GM18909 (cell line): ENCODE data around the gene PRKCB.

Source experiments
- ATAC-seq: cut with Tn5 transposase; IDR thresholded peaks from one replicate; pipeline ENCODE4 v1.9.1; 2021; ENCODE audit warnings: mild to moderate bottlenecking; ENCODE audit not compliant: unreplicated experiment, poor library complexity

Gene PRKCB

DNA sequence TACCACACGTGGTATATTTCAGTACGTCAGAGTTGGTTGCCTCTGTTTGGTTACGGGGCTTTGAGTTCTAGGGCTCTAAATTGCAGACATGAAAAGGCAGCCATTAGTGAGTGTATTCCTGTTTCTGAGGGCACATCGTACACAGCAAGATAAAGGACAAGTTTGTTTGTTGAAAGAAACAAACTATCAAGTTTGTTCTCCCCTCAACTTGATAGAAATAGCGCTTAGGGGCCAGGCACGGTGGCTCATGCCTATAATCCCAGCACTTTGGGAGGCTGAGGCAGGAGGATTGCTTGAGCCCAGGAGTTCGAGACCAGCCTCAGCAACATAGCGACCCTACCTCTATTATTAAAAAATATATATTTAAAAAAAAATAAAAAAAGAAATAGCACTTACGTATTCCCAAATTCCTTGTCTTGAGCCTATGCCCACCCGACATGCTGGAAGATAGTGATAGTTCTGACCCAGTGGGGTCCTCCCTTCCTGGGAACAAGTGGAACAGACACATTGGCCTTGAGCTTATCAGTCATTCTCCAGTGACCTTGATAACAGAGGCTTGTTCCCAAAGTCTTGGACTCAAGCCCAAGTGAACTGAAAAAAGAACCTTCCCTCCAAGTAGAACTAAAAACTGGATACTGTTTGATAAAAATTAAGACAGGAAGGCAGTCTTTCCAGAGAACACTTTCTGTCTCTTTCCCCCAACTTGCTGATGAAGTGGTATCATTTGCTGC, 280.4 kb downstream of the PRKCB start:
- no peak for ATAC-seq

DNA sequence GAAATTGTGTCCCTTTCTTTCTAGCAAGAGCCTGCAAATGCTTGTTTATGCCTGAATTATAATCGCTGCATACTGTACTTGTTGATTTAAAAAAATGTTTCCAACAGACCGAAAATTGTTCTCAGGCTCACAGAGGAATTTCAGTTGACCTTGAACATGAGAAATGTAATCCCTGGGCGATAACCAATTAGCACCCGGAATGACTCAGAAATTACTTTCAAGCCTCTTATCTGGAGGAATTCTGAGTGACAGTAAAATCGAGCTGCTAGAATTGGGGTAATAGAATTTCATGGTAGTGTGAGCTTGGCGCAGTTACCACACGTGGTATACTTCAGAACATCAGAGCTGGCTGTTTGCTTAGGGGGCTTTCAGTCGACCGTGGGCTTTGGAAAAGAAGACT, 281.2 kb downstream of the PRKCB start:
- no peak for ATAC-seq

DNA sequence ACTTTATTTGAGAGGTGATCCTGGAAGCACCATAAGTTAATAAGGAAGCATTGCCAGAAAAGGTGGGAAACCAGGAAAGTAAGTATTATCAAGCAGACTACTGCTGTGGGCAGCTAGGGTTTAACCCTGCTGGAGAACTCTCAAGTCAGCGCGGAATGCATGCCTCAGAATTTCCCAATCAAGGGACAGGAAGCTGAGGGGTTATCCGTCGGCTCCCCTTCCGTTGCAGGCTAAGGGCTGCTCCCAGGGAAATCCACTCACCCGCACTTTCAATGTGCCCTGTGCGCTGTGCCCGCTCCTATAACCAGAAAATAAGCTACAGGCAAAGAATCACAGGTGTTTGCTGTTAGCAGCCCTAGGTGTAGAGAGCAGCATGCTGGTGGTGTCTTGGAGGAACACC, 281.9 kb downstream of the PRKCB start:
- no peak for ATAC-seq

DNA sequence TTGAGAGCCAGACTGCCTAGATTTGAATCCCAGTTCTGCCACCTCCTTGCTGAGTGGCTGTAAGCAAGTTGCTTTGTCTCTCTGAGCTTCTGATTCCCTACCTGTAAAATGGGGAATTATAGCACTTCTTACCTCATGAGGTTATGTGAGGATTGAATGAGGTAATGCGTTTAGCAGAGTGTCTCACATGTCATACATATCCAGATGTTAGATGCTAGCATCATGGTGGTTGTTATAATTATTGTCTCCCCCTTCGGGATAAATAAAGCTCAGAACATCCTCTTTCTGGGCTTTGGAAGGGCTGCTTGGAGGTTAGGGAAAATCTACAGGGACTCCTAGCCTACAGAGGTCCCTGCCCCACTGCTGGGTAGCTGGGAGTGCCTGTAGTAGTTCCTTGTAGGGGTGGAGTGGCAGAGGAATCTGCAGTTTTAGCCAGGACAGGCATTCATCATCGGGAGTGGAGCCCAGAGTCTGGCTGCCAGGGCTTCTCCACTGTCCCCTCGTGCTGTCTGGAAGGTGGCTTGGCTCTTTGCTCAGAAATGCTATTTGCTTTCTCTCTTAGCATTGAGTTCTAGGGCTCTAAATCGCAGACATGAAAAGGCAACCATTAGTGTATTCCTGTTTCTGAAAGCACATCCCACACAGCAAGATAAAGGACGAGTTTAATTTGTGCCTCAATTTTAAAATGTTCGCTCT, 282.5 kb downstream of the PRKCB start:
- ATAC-seq: no peak

DNA sequence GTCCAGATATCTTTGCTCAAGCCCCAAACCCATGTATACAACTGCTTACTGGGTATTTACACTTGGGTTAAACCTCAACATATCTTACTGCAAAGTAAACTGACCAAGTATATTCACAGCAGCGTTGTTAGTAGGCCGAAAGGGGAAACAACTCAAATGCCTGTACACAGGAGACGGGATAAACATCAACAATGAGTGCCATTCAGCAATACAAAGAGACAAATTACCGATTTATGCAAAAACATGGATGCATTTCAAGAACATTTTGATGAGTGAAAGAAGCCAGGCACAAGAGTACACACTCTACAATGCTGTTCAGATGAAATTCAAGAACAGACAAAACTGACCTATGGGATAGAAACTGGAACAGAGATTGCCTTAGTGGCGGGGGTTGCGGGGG, 284.0 kb downstream of the PRKCB start:
- no peak for ATAC-seq

DNA sequence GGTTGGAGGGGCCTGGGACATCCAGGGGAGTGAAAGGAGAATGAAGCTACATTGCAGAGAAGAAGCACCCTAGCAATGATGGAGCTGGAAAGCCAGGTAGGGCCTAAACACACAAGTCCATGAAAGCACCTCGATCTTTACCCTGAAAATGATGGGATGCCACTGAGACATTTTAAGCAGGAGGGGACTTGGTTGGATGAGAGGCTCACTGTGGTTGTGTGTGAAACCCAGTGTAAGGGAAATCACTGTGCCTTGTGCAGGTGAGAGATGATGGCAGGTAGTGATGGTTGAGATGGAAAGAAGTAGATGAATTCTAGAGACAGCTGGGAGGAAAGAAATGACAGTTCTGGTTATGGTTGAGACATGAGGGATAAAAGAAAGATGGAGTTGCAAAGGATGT, 287.5 kb downstream of the PRKCB start:
- ATAC-seq: no peak

DNA sequence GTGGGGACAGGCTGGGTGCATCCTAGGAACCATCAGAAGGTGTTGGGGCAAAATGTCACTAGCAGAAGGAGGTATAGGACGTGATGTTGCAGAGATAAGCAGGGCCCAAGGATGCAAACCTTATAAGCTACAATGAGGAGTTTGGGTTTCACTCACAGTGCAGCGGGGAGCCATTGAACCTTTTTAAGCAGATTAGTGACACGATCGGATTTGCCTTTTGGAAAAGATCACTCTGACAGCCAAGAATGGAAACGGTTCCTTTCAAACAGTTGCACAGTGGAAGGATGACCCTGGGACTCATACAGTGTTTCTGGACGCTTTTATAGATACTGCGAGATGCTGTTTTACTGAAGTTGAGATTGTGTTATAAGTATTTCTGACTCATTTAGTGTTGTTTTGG, 288.5 kb downstream of the PRKCB start:
- ATAC-seq: no peak

DNA sequence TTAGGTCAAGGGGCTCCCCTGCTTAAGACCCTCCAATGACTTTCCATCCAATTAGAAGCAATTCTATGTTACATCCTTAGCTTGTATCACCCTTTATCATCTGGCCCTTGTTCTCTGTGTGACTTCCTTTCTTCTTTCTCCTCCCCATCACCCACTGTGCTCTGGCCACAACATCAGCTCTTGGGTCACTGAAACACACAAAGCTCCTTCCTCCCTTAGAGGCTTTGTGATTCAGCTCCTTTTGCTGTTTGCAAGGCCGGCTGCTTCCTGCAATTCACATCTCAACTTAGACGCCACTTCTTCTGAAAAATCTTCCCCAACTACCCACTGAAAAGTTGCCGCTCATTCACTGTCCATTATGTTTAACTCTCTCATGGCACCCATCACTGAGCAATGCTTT, 289.4 kb downstream of the PRKCB start:
- no peak for ATAC-seq

DNA sequence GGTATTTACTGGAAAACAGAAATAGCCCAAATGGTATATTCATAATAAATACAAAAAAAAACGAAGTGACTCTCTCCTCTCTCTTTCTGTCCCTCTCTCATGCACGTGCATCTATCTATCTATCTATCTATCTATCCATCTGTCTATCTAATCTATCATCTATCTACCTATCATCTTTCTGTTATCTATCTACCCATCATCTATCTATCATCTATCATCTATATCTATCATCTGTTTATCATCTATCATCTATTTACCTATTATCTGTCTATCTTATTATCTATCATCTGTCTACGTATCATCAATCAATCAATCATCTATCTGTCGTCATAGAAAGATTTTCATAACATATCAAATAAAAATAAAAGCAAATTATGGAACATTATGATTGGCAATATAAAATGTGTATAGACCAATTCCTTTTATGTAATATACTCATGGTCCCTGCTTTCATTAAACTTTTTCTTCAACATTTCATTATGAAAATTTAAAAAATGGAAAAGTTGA, 293.7 kb downstream of the PRKCB start:
- no peak for ATAC-seq

DNA sequence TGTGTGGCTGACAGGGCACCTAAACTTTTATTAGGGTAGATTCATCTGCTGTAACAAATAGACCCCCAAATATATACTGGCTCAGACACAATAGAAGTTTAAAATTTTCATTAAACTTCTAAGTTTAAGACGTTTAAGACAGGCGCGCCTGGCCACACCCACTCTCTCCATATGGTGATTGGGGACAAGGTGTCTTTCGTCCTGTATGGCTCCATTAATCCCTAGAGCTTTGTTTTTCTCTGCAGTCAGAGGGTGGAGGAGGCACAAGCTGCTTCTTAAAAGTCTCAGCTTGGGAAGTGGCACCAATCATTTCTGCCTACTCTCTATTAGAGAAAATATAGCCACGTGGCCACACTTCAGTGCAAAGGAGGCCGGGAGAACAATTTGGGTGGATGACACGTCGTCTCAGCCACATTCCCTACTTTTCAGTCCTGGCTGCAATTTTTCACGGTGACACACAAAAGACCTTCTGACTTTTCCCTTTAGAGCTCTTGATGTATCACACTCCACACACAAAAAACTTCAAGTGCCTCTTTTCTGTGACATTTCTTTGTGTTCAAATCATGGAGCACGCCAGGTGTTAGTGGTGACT, 294.8 kb downstream of the PRKCB start:
- no peak for ATAC-seq

DNA sequence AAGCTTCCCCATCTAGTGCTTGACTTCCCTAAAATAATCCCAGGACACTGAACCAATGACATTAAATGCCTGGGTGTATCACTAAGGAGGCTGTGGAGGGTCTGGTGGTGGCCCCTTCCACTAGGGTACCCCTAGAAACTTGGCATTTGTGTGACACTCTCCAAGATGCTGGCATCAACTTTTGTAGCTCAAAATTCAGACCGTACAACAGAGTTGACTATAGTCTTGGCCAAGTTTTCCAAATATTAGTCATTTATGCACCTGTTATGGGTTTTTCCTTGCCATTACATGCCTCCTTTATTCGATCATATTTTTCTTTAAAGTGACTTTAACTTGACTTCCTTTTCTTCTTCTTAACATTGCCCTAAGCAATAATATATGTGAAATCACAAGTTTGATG, 295.5 kb downstream of the PRKCB start:
- no peak for ATAC-seq

DNA sequence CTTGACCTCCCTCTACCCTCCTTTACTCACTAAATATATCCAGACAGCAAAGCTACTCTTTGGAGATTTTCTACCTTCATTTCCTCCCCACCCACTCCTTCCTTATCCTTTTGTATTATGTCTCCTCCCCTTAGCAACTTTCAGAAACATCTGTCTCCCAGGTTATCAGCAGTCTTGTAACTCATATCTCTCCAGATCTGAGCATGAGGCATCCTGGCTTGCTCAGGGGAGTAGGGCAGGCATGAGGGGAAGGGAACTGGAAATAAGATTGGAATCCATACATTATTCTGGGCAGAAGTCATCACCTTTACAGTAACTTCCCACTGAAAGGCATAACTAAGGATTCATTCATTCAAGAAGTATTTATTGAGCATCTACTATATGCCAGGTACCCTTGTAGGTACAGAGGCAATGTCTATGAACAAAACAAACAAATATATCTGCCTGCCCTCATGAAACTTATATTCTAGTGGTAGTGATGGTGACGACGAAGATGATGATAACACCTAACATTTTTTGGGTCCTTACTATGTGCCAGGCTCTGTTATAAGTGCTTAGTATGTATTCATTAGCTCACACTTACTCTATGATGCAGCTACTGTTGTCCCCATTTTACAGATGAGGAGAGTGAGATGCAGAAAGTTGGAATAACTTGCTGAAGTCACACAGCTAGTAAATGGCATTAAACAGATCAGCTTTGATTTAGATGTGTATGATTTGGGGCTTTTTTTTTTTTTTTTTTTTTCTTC, 296.4 kb downstream of the PRKCB start:
- ATAC-seq: no peak

DNA sequence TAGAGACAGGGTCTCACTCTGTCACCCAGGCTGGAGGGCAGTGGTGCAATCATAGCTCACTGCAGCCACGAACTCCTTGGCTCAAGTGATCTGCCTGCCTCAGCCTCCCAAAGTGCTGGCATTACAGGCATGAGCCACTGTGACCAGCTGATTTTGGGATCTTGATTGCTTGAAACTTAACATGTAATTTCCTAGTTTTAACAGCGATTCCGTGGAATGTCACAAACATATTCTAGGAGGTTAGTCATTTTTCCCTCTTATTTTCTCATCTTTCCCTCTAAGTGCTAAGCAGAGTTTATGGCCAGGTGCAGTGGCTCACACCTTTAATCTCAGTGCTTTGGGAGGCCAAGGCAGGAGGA, 297.0 kb downstream of the PRKCB start:
- ATAC-seq: no peak

DNA sequence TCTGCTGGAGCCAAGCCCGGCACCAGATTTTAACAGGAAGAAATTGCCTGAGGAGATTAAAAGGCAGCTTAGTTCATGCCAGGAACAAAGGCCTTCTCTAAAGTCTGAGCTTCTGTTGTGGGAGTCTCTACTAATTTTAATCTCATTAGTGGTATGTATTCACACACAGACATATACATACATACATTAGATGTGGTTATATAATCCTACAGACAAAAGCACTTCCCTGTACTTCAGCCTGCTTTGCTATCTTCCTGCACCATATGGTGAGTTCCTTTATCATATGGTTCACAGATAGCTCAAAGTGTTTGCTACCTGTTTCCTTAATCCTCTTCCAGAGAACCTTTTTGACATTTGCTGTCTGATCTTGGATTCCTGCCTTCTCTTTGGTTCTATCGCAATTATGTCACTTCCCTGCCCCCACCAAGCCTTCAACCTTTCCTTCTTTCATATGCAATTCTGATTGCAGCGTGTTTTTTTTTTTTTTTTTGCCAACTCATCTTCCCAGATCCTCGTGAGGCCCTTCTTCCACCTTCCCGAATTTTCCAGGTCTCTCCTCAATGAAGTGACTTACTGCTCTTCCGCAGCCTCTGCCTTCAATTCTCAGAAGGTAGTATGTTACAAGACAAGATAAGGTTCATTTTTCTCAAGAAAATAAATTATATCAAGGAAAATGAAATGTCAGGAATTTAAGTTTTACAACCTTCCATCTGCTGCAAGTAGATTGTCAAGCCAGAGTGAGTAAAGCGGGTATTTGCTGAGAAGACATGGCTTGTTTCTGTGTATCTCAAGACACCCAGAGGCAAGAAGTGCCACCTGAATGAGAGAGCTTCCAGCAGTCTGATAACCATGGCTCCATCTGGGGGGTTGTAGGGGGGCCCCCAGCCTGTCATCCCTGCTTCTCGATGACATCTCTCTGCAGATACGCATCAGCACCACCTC, 300.1 kb downstream of the PRKCB start:
- no peak for ATAC-seq

DNA sequence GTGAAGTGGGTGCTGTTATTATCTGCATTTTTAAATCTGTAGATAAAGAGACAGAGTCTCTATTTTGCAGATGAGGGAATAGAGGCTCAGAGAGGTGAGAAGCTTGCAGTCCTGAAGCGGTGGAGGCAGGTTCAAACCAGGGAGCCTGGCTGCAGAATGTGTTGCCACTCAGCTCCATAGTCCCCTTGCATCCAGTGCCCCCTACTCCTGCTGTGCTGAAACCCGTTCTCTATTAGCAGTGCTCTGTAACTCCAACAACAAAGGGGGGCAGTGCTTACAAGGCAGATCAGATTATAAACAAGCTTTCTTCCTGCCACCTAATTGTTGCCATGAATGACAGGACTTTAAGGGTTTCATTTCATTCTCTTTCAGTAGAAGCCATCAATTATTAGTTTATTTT, 302.2 kb downstream of the PRKCB start:
- ATAC-seq: no peak

DNA sequence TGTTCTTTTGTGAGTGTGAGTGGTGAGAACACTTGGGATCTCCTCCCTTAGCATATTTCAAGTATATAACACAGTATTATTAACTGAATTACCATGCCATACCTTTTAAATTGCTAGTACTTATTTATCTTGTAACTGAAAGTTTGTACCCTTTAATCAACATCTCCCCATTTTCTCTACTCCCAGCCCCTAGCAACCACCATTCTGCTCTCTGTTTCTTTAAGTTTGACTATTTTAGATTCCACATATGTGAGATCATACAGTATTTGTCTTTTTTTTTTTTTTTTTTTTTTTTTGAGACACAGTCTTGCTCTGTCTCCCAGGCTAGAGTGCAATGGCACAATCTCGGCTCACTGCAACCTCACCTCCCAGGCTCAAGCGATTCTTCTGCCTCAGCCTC, 302.8 kb downstream of the PRKCB start:
- ATAC-seq: no peak

DNA sequence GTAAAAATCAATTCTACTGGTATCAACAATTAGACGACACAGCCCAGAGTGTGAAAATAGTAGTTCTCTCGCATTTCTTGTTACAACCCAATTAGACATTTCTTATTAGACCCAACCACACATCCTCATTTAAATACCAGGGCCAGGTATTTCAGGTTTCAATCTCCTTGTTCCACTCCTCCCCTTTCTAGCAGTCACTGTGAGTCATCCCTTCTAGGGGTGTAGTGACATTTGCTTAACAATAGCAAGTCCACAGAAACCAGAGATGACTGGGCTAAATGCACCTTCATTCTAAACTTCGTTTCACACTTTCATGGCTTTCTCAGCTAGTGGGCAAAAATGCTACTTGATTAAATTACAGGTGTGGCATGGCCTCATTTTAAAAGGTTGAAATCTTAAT, 303.5 kb downstream of the PRKCB start:
- ATAC-seq: no peak

DNA sequence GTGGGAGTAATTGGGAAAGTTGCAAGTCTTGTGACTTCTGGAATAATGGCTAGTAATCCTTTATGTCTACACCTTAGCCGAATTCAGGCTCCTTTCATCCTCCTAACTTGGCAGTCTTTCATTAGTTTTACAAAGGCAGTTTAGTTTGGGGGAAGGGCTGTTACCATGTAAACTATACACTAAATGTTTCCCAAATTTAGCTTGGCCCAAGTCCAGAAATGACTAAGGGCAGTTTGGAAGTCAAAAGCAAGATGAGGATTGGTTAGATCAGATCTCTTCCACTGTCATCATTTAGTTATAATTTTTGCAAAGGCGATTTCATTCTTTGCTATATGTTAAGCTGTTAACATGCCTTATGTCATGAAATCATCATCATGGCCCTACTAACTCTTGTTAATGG, 304.9 kb downstream of the PRKCB start:
- ATAC-seq: no peak

DNA sequence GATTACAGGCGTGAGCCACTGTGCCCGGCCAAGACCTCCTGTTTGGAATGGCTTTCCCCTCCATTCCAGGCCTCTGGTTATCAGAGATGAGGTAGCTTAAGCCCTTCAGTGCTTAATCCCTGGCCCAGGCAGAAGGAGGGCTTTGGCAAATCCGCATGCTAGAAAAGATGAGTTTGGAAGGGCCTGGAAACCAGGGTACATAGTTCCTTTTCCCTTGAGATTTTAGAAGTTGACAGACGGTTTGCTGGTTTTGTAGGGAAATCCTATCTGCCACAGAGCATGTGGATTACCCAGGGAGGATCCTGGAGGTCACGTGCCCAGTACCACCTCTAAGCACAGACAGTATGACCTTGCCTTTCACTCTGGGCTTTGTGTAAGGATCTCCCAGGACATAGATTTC, 305.7 kb downstream of the PRKCB start:
- ATAC-seq: no peak

DNA sequence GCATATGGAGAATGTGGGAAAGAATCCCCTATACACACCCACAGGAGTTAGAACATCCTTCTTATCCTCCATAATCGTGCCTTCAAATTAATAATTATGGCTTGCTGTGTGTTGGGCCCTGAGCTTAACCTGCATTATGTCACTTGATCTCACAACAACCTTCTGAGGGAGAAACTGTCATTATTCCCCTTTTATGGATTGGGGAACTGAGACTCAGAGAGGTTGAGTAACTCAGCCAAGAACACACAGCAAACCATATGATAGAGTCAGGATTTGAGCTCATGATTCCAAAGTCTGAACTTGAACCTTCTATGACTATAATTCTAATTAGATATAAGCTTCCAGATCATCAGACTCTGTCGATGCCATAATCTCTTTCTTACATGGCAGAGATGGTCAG, 306.1 kb downstream of the PRKCB start:
- no peak for ATAC-seq
